ENCODE data around the gene FAM241A.

GRCh38 chr4:112118742-112119352 lies 26.4 kb upstream of the FAM241A start:
- TF ChIP-seq CTCF (IDR thresholded peaks at IDR 0.05; ENCODE audit: insufficient read depth, low read length, poor library complexity, severe bottlenecking) (no peak), EZH2phosphoT487 (conservative IDR thresholded peaks at IDR 0.05; ENCODE audit: low read length) (no peak)
